ENCODE data around the gene MAPK8.

Gene MAPK8

GRCh38 chr10:48472501-48473069 is 166.1 kb downstream of the MAPK8 start:
- no peak for DNase-seq (ENCODE audit: low read depth, low spot score)

GRCh38 chr10:48473704-48474103 is 167.2 kb downstream of the MAPK8 start:
- DNase-seq (ENCODE audit: low read depth, low spot score): no peak

GRCh38 chr10:48474765-48475365 is 168.4 kb downstream of the MAPK8 start:
- no peak for DNase-seq (ENCODE audit: low read depth, low spot score)

- no peak for DNase-seq (ENCODE audit: low read depth, low spot score)
Measured at GRCh38 chr10:48475943-48476278, 169.4 kb downstream of the MAPK8 start.

- no peak for DNase-seq (ENCODE audit: low read depth, low spot score)
Measured at GRCh38 chr10:48476279-48476982, 170.0 kb downstream of the MAPK8 start.

- no peak for DNase-seq (ENCODE audit: low read depth, low spot score)
Measured at GRCh38 chr10:48477141-48477540, 170.7 kb downstream of the MAPK8 start.

GRCh38 chr10:48477616-48478015 is 171.1 kb downstream of the MAPK8 start:
- DNase-seq (ENCODE audit: low read depth, low spot score): no peak

- no peak for DNase-seq (ENCODE audit: low read depth, low spot score)
Measured at GRCh38 chr10:48478469-48478868, 172.0 kb downstream of the MAPK8 start.

- no peak for DNase-seq (ENCODE audit: low read depth, low spot score)
Measured at GRCh38 chr10:48478980-48479811, 172.7 kb downstream of the MAPK8 start.

- no peak for DNase-seq (ENCODE audit: low read depth, low spot score)
Measured at GRCh38 chr10:48480397-48481374, 174.2 kb downstream of the MAPK8 start.

- DNase-seq (ENCODE audit: low read depth, low spot score): no peak
Measured at GRCh38 chr10:48481385-48481784, 174.9 kb downstream of the MAPK8 start.

- DNase-seq (ENCODE audit: low read depth, low spot score): no peak
Measured at GRCh38 chr10:48482207-48482606, 175.7 kb downstream of the MAPK8 start.

GRCh38 chr10:48484911-48485310 is 178.4 kb downstream of the MAPK8 start:
- no peak for DNase-seq (ENCODE audit: low read depth, low spot score)

- DNase-seq (ENCODE audit: low read depth, low spot score): no peak
Measured at GRCh38 chr10:48485711-48486110, 179.2 kb downstream of the MAPK8 start.

GRCh38 chr10:48487244-48487643 is 180.8 kb downstream of the MAPK8 start:
- no peak for DNase-seq (ENCODE audit: low read depth, low spot score)
